NCI-H128 (cell line): Measurements from ENCODE around the gene FBXO38.

Experiments
- DNase-seq: peaks from one replicate; lab custom pipeline; 2025; ENCODE audit not compliant: unreplicated experiment; lab: John Stamatoyannopoulos, UW

The FBXO38 gene

DNA sequence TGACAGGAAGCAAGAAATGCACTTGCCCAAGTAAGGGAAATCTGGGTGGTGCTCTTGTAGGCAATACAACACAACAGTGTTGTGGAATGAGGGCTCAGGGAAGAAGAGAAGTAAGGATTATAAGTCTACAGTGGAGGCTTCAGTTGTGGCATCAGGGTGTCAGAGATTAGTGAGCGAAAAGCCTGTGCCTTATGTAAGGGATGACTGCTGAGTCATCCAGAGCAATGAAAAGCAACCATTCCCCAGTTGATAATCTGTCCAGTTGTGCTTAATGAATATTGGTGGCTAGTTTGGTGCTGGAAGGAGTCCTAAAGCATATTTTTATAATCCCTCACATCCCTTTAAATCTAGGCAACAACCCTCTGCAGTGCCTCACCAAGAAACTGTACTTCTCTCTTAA lies 42.0 kb downstream of the FBXO38 start:
- DNase-seq, result no peak

DNA sequence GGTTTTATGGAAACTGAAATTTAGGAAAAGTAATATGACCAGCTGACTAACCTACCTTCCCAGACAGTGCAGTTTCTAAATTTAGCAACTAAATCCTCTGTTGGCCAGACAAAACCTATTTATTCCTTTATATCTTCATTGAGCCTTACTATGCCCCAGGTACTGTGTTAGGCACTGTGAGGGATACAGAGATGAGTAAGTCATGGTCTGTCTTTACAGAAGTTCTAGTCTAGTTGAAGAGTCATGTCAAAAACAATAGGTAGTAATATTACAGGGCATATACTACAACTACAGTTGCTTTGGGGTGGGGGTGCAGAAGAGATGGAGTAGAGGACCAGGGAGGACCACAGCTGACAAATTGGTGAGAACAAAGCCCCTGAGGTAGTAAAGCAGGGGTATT lies 42.8 kb downstream of the FBXO38 start:
- DNase-seq, result no peak

- no peak for DNase-seq
These were observed 43.7 kb downstream of the FBXO38 start for GRCh38 chr5:148427370-148428042.

DNA sequence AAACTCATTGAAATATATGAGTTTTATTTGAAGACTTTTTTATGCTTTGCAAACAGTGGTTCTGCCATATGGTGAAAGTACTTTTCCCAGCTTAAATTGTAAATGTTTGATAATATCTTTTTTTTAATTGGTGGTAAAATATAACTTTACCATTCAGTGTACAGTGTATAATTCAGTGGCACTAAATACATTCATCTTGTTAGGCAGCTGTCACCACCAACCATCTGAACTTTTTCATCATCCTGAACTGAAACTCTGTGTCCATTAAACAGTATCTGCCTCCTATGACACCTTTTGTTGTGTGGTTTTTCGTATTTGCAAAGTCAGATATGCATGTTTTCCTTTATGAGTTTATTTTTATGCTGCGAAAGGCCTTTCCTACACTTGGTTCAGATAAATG lies 45.1 kb downstream of the FBXO38 start:
- no peak for DNase-seq

- no peak for DNase-seq
These were observed 50.1 kb downstream of the FBXO38 start for GRCh38 chr5:148433826-148434225.

DNA sequence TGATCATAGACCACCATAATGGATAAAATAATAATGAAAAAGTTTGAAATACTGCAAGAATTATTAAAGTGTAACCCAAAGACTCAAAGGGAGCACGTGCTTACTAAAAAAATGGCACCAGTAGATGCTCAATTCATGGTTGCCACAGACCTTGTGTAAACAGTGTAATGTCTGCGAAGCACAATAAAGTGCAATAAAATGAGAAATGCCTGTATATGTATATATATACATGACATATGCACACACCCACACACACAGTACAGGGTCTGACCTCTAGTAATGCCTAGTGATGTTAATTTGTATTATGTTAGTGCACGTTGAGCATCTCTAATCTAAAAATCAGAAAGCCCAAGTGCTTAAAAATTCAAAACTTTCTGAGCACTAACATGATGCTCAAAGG lies 52.3 kb downstream of the FBXO38 start:
- no peak for DNase-seq

- no peak for DNase-seq
These were observed 53.5 kb downstream of the FBXO38 start for GRCh38 chr5:148437249-148437648.

GRCh38 chr5:148438933-148439332 lies 55.2 kb downstream of the FBXO38 start:
- no peak for DNase-seq

- DNase-seq, result no peak
These were observed 59.5 kb downstream of the FBXO38 start for GRCh38 chr5:148443241-148443640.

DNA sequence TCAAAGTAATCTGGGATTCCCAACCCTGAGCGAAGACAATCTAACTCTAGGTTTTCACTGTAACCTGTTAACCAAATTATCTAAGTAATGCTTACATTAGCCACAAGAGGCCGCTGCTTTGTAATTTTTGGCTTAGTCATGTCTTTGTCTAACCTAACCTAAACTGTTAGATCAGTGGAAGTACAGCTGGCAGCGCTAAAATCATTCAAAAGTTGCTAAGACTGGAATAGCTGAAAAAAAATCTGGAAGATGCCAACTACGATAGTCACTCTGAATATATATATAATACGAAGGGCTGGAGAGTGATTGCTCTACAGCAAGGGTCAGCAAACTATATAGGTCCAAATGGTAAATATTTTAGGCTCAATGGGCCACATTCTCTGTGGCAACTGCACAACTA lies 60.2 kb downstream of the FBXO38 start:
- peak; percentile 11 for DNase-seq

DNA sequence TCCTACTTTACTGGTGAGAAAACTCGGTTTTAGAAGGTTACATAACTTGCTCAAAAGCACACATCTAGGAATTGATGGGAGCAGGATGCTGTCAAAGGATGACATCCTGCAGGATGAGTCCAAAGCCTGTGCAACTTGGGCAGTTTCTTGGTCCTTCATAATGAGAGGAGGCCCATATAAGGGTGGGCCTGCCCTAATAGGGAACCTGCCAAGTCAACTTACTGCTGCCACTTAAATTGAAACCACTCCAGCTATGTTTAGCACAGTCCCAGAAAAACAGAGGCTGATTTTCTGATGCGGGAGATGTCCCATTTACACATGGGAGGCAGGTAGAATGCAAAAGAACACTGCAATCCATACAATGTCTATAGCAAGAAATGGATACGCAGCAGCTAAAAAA lies 61.8 kb downstream of the FBXO38 start:
- no peak for DNase-seq

- no peak for DNase-seq
These were observed 62.9 kb downstream of the FBXO38 start for GRCh38 chr5:148446611-148447010.

- DNase-seq, result no peak
These were observed 68.9 kb downstream of the FBXO38 start for GRCh38 chr5:148452499-148453193.

DNA sequence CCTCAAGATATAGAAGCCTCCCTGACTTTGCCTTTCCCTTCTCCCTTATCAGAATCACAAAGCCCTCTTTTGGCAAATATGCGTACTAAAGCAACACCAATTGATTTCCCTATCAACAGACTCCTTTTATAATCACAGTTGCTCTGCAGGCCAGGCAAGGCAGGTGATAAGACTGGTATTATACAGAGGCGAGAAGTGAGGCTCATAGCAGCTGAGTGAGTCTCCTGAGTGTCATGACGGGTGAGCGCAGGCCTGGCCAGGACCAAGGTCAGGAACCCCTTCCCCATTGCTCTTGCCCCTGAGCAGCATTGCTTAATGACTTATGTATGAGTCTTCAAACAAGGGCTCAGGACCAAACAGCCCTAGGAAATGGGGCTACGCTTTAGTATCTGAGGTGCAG lies 70.8 kb downstream of the FBXO38 start:
- DNase-seq, result no peak

DNA sequence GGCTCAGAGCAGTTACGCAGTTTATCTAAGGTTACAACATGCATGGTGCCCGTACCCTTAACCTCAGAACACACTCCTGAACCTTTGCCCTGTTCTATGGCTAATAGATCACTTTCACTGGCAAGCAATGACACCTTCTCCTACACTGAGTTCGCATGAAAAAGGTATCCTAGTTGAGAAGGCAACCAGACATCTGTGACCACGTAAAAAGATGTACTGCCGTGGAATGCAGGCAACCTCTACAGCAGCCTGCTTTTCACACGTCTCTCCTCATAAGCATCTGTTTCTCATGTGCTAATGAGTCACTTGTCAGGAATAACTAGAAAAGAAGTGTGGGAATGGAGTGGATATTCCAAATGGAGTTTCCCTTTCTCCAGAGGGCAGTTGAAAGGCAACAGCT lies 71.4 kb downstream of the FBXO38 start:
- no peak for DNase-seq

DNA sequence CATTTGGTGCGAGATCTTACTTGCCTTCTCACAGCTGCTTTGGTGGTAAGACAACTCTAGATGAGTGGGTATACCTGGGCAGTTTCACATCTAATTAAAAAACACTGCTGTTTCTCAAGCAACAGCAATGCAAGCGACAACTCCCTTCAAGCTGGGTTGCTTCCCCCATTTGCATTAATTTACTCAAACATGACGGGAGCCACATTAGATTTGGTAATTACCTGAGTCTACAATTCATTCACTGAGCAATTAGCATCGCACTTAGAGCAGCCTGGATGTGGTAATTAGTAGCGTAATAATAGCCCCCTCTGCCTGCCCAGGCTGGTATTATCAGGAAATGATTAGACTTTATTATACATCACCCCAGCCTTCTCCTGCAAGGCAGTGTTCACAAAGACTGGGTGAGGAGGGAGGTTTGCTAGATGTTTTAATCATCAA lies 73.4 kb downstream of the FBXO38 start:
- no peak for DNase-seq

GRCh38 chr5:148458036-148458888 lies 74.5 kb downstream of the FBXO38 start:
- no peak for DNase-seq

- no peak for DNase-seq
These were observed 75.9 kb downstream of the FBXO38 start for GRCh38 chr5:148459669-148460068.

GRCh38 chr5:148465381-148466235 lies 81.8 kb downstream of the FBXO38 start:
- DNase-seq, result no peak

DNA sequence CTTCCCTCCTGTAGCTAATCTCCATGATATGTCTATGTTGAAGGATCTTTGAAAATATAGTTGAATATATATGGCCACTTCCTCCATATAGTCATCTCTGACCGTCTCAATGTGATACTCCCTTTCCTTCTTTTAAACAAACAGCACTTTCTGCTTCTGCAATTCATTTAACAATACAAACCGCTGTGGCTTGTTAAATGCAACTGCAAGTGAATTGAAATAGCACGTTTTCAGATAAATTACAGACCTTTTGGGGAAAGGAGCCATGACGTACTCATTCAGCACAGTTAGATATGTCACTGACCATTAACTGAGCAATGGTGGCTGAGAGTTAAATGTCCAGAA lies 82.5 kb downstream of the FBXO38 start:
- no peak for DNase-seq

GRCh38 chr5:148467958-148468357 lies 84.2 kb downstream of the FBXO38 start:
- DNase-seq, result no peak
